ENCODE data around the gene SNX22.

The SNX22 gene

GRCh38 chr15:64143276-64143675 lies 8.3 kb upstream of the SNX22 start:
- POLR2A ChIA-PET (ENCODE audit: low non-redundant PET), result no interaction called here
- DNase-seq (ENCODE audit: low spot score), result no peak
- no peak overlapping the region for H3K27ac ChIP-seq
- CTCF ChIA-PET, result interaction anchor here (1.5 kb wide), 1 partner anchor 10 kb away, joined by 5 read pairs; no protein-coding TSS in a partner anchor
- no peak for TF ChIP-seq CTCF (conservative IDR thresholded peaks at IDR 0.05; ENCODE audit: low read depth)

GRCh38 chr15:64144192-64144564 lies 7.4 kb upstream of the SNX22 start:
- POLR2A ChIA-PET (ENCODE audit: low non-redundant PET), result no interaction called here
- CTCF ChIA-PET, result interaction anchor here (1.1 to 1.5 kb wide), 2 partner anchors 9 kb away, joined by 5 to 7 read pairs; no protein-coding TSS in a partner anchor
- no peak for DNase-seq (ENCODE audit: low spot score)
- TF ChIP-seq CTCF (conservative IDR thresholded peaks at IDR 0.05; ENCODE audit: low read depth), result no peak
- H3K27ac ChIP-seq, result peak overlapping the region; percentile 38

- ChIA-PET POLR2A (ENCODE audit: low non-redundant PET) (no interaction called here), CTCF (interaction anchor here (0.5 to 1.1 kb wide), 4 partner anchors 8 to 501 kb away, joined by 3 to 7 read pairs (median 4); no protein-coding TSS in a partner anchor)
- DNase-seq (ENCODE audit: low spot score), result no peak
- H3K27ac ChIP-seq, result peak overlapping the region; percentile 38
- no peak for TF ChIP-seq CTCF (conservative IDR thresholded peaks at IDR 0.05; ENCODE audit: low read depth)
These were observed 6.8 kb upstream of the SNX22 start for GRCh38 chr15:64144565-64145281.

- H3K27ac ChIP-seq, result no peak overlapping the region
- ChIA-PET POLR2A (ENCODE audit: low non-redundant PET) (interaction anchor here (0.5 to 0.6 kb wide), 2 partner anchors 10 to 69 kb away, joined by 6 to 9 read pairs; no protein-coding TSS in a partner anchor), CTCF (interaction anchor here (1.2 kb wide), 1 partner anchor 394 kb away, joined by 3 read pairs; no protein-coding TSS in a partner anchor)
- DNase-seq (ENCODE audit: low spot score), result no peak
- no peak for TF ChIP-seq CTCF (conservative IDR thresholded peaks at IDR 0.05; ENCODE audit: low read depth)
These were observed 5.5 kb upstream of the SNX22 start for GRCh38 chr15:64146041-64146440.

- no peak overlapping the region for H3K27ac ChIP-seq
- ChIA-PET POLR2A (ENCODE audit: low non-redundant PET) (interaction anchor here (0.6 kb wide), 1 partner anchor 9 kb away, joined by 9 read pairs; no protein-coding TSS in a partner anchor), CTCF (interaction anchor here (1.2 kb wide), 1 partner anchor 394 kb away, joined by 3 read pairs; no protein-coding TSS in a partner anchor)
- no peak for TF ChIP-seq CTCF (conservative IDR thresholded peaks at IDR 0.05; ENCODE audit: low read depth)
- no peak for DNase-seq (ENCODE audit: low spot score)
These were observed 5.0 kb upstream of the SNX22 start for GRCh38 chr15:64146520-64146884.

GRCh38 chr15:64146885-64147681 lies 4.4 kb upstream of the SNX22 start:
- ChIA-PET POLR2A (ENCODE audit: low non-redundant PET) (interaction anchor here (0.6 kb wide), 1 partner anchor 8 kb away, joined by 9 read pairs; no protein-coding TSS in a partner anchor), CTCF (interaction anchor here (1.2 to 1.4 kb wide), 2 partner anchors 15 to 395 kb away, joined by 3 to 4 read pairs; no protein-coding TSS in a partner anchor)
- H3K27ac ChIP-seq, result no peak overlapping the region
- TF ChIP-seq CTCF (conservative IDR thresholded peaks at IDR 0.05; ENCODE audit: low read depth), result no peak
- DNase-seq (ENCODE audit: low spot score), result no peak
